Measurements from ENCODE around the gene HCRTR1. TPM values are rescaled to one million over a fixed set of nuclear protein-coding genes. Genes with fewer than 3 reads are reported as not detected.

The HCRTR1 gene
- total RNA-seq, 4 donors from 2014 or later, result 0.59 TPM; not detected in 3

DNA sequence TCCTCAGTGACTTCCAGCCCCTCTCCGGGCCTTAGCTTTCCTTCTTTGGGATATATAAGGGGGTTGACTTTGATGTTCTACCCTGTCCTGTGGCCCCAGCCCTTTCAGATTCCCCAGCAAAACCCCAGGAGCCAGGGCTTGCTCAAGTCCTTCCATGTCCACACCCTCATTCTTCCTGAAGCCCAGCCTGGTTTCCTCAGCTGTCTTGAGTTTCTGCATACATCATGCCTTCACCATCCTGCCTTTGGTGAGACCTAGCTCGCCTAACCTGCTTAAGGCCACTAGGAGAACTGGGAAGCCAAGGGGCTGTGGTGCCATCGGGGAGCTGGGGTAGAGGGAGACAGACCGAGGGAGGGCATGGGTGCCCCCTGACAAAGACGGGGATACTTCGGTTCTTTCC is 44.4 kb downstream of the HCRTR1 start:
- H3K9me3 ChIP-seq, result no peaks in the 10 kb centered on the region
- DNase-seq (no peak), ATAC-seq (no peak)
- no peaks in the 10 kb centered on the region for H3K4me1 ChIP-seq
- intact Hi-C loops (cut with DNase I; ENCODE audit: low total_unique reads), result loop anchor here (5.0 kb wide), 1 partner anchor 300 kb away; no protein-coding TSS in a partner anchor
- in situ Hi-C loops (cut with MboI; ENCODE audit: low sequenced_read_pairs in 4 of 4), result loop anchor here (5.0 to 25.0 kb wide), 4 partner anchors 53 to 300 kb away; no protein-coding TSS in a partner anchor
- no peak overlapping the region for H3K4me3 ChIP-seq
- H3K27me3 ChIP-seq, result no peaks in the 10 kb centered on the region
- no peaks in the 10 kb centered on the region for H3K36me3 ChIP-seq
- no peak overlapping the region for H3K27ac ChIP-seq
- no peak for TF ChIP-seq POLR2A (IDR thresholded peaks at IDR 0.05)
- TF ChIP-seq, protein P1, sequence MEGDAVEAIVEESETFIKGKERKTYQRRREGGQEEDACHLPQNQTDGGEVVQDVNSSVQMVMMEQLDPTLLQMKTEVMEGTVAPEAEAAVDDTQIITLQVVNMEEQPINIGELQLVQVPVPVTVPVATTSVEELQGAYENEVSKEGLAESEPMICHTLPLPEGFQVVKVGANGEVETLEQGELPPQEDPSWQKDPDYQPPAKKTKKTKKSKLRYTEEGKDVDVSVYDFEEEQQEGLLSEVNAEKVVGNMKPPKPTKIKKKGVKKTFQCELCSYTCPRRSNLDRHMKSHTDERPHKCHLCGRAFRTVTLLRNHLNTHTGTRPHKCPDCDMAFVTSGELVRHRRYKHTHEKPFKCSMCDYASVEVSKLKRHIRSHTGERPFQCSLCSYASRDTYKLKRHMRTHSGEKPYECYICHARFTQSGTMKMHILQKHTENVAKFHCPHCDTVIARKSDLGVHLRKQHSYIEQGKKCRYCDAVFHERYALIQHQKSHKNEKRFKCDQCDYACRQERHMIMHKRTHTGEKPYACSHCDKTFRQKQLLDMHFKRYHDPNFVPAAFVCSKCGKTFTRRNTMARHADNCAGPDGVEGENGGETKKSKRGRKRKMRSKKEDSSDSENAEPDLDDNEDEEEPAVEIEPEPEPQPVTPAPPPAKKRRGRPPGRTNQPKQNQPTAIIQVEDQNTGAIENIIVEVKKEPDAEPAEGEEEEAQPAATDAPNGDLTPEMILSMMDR (IDR thresholded peaks at IDR 0.05 in 4 of 5, conservative IDR thresholded peaks at IDR 0.05 in 1 of 5), result no peak

DNA sequence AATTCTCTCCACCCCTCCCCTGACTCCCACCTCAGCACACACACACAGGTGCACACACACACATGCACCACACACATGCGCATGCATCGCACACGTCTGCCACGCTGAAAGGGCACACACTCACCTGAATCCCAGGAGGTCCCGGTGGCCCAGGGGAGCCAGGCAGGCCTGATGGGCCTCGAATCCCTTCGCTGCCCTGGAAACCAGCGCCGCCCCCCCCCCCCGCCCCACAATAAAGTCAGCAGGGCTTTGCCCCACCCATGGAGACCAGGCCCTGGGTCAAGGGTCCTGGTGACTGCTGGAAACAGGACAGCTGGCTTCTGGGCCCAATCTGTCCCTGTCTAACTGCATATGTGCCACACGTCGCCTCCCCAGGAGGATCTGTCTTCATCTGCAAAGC is 45.0 kb downstream of the HCRTR1 start:
- in situ Hi-C loops (cut with MboI; ENCODE audit: low sequenced_read_pairs in 4 of 4), result loop anchor here (5.0 to 25.0 kb wide), 4 partner anchors 52 to 300 kb away; no protein-coding TSS in a partner anchor

DNA sequence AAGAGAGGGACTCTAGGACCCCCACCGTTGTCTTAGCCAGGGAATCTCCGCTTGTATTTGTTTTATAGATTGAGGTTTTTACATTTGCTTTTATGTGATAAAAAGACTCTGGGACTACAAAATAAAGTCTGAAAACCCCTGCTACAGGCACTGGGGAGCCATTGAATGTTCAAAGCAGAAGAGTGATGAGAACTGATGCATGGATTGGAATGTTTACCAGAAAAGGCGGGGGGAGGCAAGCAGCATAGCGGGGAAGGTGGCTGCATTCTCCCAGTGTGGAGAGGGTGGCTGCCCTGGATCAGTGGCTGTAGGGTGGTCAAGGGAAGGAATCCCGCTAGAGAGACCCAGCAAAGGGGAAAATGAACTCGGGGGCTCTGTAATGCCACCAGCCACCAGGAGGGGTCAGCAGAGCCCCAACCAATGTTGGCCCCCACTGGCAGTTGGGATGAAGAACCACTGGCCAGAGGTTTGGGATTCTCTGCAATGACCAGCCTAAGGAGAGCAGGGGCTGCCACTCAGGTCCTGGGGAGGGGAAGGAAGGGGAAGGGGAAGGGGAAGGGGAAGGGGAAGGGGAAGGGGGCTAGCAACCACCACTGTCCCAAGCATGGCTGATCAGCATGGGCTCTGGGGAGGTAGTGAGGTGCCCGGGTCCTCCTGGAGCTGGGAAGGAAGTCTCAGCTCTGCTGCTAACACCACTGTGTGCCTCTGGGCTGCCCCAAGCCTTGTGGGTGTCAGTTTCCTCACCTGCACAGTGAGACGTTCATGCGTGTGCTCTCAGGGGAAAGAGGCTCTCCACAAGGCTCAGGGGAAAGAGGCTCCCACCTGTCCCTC is 46.3 kb downstream of the HCRTR1 start:
- H3K4me1 ChIP-seq, result no peaks in the 10 kb centered on the region
- intact Hi-C loops (cut with DNase I; ENCODE audit: low total_unique reads) (loop anchor here (1.0 to 5.0 kb wide), 4 partner anchors 51 to 298 kb away; no protein-coding TSS in a partner anchor), in situ Hi-C loops (cut with MboI; ENCODE audit: low sequenced_read_pairs in 4 of 4) (loop anchor here (5.0 to 25.0 kb wide), 4 partner anchors 51 to 298 kb away; no protein-coding TSS in a partner anchor)
- H3K27ac ChIP-seq, result no peak overlapping the region
- H3K27me3 ChIP-seq, result no peaks in the 10 kb centered on the region
- no peaks in the 10 kb centered on the region for H3K36me3 ChIP-seq
- TF ChIP-seq, protein P1 (IDR thresholded peaks at IDR 0.05 in 4 of 5, conservative IDR thresholded peaks at IDR 0.05 in 1 of 5), result peak; percentile 88 to 96 (median 94)
- TF ChIP-seq POLR2A (IDR thresholded peaks at IDR 0.05), result no peak
- DNase-seq (peak in 1 of 2 donors; percentile 37), ATAC-seq (peak; percentile 53 to 57)
- no peaks in the 10 kb centered on the region for H3K9me3 ChIP-seq
- no peak overlapping the region for H3K4me3 ChIP-seq

More for the DNA sequence above, 45.0 kb downstream of the HCRTR1 start:
- DNase-seq, result no peak
- no peaks in the 10 kb centered on the region for H3K9me3 ChIP-seq
- ATAC-seq, result no peak
- H3K4me1 ChIP-seq, result no peaks in the 10 kb centered on the region
- H3K27ac ChIP-seq, result no peak overlapping the region
- no peaks in the 10 kb centered on the region for H3K27me3 ChIP-seq
- H3K36me3 ChIP-seq, result no peaks in the 10 kb centered on the region
- H3K4me3 ChIP-seq, result no peak overlapping the region
- no peak for TF ChIP-seq POLR2A (IDR thresholded peaks at IDR 0.05)
- intact Hi-C loops (cut with DNase I; ENCODE audit: low total_unique reads), result loop anchor here (5.0 kb wide), 1 partner anchor 300 kb away; no protein-coding TSS in a partner anchor

DNA sequence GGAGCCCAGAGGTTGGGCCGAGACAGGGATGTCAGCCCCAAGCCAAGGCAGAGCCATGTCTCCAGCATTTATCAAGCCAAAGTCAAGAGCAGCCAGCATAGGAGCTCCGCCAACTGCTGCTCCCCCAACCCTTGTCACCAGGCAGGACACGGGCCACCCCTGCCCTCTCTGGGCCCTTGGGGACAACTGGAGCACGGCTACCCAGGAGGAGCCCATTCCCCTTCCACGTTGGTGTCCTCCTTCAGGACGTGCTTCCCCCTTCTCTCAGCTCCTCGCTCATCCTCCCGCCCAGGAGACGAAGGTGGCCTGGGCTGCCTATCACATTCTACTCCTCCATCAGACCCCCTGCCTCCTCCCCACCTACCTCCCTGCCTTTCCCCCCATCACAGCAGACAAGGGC is 47.0 kb downstream of the HCRTR1 start:
- no peak for ATAC-seq
- intact Hi-C loops (cut with DNase I; ENCODE audit: low total_unique reads) (loop anchor here (1.0 to 5.0 kb wide), 4 partner anchors 51 to 298 kb away; no protein-coding TSS in a partner anchor), in situ Hi-C loops (cut with MboI; ENCODE audit: low sequenced_read_pairs in 4 of 4) (loop anchor here (5.0 to 25.0 kb wide), 4 partner anchors 50 to 298 kb away; no protein-coding TSS in a partner anchor)
- no peak for TF ChIP-seq POLR2A (IDR thresholded peaks at IDR 0.05)
- TF ChIP-seq, protein P1 (IDR thresholded peaks at IDR 0.05 in 4 of 5, conservative IDR thresholded peaks at IDR 0.05 in 1 of 5), result no peak
- Histone ChIP-seq H3K27ac (no peak overlapping the region), H3K27me3 (no peaks in the 10 kb centered on the region), H3K4me3 (no peak overlapping the region), H3K4me1 (peaks cover 2 to 3% of the 10 kb centered on the region in 2 donors), H3K36me3 (no peaks in the 10 kb centered on the region), H3K9me3 (no peaks in the 10 kb centered on the region)
- no peak for DNase-seq
